HG02610 (cell line): Measurements from ENCODE around the gene GPX4.
A peak's percentile ranks its signal among the peaks of the same experiment; 100 is the strongest.

Experiments
- ATAC-seq: cut with Tn5 transposase; IDR thresholded peaks from one replicate; pipeline ENCODE4 v1.9.1; 2021; ENCODE audit warnings: mild to moderate bottlenecking, moderate library complexity; ENCODE audit not compliant: unreplicated experiment

GPX4 gene

DNA sequence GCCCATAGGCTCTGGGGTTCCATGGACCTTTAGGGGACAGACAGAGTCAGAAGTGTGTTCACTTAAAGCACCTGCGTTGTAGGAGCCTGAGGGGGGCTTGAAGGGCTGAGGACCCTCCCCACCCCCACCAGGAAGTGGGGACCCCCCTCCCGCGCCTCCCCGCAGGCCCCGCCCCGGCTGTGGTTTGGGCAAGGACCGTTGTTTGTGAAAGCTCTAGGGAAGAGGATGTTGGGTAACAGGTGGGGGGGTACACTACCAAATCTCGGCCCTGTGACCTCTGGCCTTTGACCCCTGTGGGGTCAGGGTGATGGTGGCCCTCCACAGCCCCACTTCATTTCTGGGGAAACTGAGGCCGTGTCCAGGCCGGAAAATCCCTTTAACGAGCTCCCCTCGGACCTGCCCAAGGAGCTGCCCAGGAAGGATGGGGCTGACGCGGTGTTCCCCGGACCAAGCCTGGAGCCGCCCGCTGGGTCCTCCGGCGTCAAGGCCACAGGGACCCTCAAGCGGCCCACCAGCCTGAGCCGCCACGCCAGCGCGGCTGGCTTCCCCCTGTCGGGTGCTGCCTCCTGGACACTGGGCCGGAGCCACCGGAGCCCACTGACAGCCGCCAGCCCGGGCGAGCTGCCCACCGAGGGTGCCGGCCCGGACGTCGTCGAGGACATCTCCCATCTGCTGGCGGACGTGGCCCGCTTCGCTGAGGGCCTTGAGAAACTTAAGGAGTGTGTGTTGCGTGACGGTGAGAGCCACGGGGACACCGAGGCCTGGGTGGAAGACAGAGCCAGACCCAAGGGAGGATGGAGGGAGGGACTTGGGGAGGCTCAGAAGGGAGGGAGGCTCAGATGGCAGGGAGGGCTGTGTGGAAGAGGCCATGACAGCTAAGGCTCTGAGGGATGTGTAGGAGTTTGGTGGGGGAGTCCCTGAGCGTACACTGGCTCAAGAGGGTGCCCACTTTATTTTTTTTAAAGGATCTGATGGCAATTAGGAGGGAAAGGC is 35.5 kb upstream of the GPX4 start:
- no peak for ATAC-seq

DNA sequence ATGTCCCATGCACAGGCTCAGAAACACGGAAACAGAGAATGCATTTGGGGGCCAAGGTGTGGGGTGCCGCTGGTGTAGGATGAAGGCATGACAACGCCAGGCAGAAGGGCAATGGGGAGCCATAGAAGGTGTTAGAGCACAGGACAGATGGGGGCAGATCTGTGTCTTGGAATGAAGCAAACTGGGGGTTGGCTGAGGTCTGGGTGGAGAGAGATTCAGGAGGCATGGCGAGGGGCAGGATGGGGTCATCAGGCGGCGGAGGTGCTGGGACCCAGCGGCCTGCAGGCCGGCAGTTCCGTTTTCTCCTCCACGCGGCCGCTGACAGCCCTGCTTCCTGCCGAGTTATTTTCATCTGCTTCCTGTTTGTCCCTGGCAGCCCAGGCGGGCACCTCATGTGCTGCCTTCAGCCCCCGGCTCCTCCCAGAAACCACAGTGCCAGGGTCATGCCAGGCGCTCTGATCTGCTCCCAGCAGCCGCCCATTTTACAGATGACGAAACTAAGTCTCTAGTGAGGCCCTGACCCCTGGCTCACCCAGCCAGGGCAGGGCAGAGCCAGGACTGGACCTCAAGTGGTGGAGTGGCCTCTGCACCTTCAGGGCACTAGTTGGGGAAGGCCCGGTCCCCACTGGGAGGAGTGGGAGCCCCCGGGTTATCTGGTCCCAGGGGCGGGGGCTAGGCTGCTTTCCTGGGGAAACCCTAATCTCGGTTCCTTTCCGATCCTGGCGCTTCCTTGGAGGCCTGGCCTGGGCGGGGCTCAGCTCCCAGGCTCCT is 34.6 kb upstream of the GPX4 start:
- ATAC-seq: no peak

DNA sequence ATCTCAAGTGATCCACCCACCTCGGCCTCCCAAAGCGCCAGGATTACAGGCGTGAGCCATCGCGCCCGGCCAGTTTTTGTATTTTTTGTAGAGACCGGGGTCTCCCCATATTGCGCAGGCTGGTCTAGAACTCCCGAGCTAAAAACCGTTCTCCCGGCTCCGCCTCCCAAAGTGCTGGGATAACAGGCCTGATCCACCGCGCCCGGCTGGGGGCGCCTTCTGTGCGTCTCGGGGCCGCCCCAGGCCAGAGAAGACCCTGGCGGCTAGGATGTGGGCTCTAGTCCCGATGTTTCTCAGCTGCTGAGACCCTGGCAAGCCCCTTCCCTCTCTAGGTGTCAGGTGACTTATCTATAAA is 33.2 kb upstream of the GPX4 start:
- ATAC-seq: no peak

DNA sequence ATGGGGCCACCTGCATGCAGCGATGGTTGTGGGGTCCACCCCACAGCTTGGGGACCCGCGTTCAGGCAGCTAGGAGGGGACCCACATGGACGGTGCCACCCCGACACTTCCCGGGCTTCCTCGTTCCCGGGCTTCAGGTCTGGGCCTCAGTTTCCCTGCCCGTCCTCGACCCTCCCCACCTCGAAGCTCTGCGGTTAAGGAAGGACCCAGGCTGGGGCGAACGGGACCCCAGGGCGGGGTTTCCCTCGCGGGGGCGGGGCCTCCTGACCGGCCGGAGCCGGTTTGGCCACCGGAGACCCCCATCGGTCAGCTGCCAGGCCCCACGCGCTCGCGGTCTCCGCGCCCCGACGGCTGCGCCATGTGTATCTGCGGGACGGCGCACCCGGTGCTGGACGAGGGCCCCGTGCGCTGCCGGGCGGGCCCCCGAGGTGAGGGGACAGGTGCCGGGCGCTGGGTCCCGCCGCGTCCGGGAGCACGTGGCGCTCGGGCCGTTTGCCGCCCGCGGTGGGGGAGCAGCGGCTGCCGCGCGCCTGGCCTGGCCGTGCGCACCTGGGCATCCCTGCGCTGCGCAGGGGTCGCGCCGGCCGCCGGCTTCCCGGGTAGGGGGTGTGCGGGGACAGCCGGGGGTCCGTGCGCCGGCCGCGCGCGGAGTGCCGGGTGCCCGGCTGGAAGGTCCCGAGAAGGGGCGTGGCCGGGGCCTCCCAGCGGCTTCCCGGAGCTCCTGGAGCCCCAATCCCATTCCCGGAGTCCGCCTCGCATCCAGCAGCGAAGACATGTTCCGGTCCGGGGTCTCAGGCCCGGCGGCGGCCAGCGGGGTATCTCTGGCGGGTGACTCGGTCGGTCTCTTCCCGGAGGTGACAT is 32.6 kb upstream of the GPX4 start:
- no peak for ATAC-seq

DNA sequence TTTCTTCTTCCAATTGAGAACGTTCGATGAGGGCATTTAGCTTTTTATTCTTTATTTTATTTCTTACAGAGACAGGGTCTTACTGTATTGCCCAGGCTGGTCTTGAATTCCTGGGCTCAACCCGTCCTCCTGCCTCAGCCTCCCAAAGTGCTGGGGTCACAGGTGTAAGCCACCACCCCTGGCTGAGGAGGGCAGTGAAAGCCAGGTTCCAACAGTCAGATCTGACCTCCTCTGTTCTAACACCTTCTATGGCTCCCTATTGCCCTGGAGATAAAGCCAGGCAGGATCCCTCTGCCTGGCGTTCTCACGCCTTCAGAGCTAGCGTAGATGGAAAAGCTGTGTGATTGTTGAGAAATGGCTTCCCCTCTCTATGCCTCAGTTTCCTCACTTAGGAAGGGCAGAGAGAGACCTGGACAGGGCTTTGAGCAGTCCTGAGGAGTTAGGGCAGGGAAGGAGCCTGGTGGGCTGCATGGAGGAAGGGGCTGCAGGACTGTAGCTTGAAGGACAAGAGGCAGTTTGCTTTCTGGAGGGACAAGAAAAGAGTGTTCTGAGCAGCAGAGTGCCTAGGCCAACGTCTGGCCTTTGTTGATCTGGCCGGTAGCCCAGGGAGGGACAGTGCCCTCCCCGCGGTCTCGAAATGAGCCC is 31.3 kb upstream of the GPX4 start:
- ATAC-seq: no peak

DNA sequence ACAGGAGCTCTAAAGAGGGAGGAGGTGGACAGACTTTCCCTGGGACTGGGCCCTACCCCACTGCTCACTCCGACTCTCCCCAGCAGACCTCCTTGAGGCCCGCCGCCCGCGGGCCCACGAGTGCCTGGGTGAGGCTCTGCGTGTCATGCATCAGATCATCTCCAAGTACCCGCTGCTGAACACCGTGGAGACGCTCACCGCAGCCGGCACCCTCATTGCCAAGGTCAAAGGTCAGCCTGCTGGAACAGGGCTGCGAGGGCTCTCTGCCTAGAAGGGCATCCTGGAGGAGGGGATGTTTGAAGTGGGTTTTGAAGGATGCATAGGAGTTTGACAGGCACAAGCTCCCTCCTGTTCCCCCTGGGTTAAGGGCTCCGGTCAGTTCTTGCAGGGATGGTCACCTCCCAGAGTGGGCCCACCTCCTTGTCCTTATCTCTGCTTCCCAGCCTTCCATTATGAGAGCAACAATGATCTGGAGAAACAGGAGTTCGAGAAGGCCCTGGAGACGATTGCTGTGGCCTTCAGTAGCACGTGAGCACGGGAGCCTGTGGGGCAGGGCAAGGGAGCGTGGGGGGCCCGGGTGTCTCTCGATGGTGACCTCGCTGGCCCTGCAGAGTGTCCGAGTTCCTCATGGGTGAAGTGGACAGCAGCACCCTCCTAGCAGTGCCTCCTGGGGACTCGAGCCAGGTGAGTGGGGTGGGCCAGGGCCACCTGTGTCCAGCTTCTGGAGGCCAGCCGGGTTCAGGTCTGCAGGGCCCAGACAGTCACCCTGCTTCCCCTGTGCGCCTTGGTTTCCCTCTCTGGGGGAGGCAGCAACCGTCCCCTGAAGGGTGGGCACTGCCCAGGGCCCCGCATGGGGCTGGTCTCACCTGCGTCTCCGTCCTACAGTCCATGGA is 30.5 kb upstream of the GPX4 start:
- no peak for ATAC-seq

DNA sequence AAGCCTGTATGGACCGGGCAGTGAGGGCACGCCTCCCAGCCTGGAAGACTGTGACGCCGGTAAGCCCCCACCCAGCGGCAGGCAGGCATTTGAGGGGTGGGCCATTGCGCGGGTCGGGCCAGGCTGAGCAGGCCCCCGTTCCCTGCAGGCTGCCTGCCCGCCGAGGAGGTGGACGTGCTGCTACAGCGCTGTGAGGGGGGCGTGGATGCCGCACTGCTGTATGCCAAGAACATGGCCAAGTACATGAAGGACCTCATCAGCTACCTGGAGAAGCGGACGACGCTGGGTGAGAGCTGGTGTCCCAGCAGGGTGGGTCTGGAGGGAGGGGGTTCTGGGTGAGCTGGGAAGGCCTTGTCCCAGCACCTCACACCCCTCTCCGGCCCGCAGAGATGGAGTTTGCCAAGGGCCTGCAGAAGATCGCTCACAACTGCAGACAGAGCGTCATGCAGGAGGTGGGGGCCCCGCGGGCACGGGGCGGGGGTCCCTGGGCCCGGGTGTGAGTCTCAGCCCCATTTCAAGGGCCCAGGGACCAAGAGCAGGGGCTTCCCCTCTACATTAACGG is 29.8 kb upstream of the GPX4 start:
- ATAC-seq: no peak

DNA sequence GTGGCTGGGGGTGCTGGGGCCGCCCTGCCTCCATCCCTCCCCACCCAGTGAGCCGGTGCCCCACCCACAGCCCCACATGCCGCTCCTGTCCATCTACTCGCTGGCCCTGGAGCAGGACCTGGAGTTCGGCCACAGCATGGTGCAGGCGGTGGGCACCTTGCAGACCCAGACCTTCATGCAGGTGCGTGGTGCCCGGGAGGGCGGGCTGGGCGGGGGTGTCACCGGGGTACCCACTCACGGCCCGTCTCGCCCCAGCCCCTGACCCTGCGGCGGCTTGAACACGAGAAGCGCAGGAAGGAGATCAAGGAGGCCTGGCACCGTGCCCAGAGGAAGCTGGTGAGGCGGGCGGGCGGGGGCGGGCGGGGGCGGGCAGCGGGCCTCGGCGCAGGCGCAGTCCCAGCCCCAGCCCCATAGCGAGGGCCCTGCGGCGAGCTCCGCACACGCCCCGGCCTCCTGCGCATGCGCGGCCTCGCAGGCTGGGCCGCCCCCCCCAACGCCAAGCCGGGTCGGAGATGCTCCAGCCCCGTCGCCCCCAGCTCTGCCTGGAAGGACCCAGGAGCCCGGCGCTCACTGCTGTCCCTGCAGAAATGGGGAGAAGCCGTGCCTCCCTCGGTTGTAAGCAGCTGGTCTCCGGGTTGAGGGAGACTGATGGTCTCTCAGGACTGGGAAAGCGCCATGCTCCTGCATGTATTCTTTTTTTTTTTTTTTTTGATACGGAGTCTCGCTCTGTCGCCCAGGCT is 29.1 kb upstream of the GPX4 start:
- no peak for ATAC-seq

DNA sequence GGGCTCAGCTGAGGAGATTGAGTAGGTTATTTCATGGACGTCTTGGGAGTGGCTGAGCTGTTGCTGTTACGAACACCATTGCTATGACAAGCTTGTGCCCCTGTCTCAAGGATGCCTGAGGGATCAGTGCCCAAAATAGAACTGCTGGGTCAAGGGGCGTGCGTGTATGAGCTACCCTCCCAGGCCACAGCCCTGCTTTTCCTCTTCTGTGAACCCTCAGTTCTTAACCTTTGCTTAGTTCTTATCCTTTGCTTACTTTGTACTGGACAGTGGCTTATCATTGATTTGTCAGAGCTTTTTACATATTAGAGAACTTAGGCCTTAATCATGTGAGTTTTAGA is 27.8 kb upstream of the GPX4 start:
- ATAC-seq: no peak

DNA sequence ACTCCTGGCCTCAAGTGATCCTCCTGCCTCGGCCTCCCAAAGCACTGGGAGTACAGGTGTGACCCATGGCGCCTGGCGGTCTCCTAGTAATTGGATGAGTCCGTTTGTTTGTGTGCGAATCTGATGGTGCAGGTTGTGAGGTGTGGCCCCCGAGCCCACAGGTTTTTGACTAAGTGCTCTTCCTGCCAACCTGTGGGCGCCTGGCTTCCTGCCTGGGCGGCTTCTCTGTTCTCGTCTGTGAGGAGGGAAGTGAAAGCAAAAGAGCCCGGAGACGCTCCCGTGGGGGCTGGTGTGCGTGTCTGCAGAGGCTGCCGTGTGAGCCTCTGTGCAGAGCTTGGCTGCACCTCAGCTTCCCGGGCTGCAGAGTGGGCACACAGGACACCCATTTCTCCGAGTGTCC is 26.8 kb upstream of the GPX4 start:
- ATAC-seq: peak; percentile 71

DNA sequence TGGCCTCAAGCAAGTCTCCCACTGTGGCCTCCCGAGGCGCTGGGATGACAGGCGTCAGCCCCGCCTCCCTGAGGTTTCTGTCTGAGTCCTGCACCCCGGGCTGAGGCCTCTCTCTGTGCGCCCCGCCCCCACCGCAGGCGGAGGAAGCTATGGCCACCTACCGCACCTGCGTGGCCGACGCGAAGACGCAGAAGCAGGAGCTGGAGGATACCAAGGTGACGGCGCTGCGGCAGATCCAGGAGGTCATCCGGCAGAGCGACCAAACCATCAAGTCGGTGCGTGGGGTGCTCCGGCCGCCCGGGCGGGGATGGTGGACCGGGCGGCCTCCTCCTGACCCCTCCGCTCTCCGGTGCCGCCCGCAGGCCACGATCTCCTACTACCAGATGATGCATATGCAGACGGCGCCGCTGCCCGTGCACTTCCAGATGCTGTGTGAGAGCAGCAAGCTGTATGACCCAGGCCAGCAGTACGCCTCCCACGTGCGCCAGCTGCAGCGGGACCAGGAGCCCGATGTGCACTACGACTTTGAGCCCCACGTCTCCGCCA is 24.2 kb upstream of the GPX4 start:
- no peak for ATAC-seq

DNA sequence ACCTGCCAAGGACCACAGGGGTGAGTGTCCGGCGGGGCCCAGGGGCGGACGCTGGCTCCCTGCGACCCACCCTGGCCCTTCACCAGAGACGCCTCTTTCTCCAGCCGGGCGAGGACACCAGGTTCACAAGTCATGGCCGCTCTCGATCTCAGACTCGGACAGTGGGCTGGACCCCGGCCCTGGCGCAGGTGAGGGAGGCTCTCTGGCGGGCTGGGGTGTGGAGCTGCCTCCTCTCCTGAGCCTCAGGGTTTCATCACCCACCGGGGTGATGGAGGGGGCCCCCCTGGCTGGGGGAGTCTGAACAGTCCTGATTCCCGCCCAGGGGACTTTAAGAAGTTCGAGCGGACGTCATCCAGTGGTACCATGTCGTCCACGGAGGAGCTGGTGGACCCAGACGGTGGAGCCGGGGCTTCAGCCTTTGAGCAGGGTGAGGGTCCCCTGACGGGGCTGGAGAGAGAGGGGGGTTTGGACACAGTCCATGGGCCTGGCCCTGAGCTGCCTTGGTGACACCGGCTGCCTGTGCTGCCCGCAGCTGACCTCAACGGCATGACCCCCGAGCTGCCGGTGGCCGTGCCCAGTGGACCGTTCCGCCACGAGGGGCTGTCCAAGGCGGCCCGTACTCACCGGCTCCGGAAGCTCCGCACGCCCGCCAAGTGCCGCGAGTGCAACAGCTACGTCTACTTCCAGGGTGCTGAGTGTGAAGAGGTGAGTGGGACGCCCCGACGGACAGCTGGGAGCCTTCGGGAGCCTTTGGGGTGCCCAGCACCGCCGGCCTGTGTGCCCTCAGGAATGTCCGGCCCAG is 23.2 kb upstream of the GPX4 start:
- ATAC-seq: no peak

DNA sequence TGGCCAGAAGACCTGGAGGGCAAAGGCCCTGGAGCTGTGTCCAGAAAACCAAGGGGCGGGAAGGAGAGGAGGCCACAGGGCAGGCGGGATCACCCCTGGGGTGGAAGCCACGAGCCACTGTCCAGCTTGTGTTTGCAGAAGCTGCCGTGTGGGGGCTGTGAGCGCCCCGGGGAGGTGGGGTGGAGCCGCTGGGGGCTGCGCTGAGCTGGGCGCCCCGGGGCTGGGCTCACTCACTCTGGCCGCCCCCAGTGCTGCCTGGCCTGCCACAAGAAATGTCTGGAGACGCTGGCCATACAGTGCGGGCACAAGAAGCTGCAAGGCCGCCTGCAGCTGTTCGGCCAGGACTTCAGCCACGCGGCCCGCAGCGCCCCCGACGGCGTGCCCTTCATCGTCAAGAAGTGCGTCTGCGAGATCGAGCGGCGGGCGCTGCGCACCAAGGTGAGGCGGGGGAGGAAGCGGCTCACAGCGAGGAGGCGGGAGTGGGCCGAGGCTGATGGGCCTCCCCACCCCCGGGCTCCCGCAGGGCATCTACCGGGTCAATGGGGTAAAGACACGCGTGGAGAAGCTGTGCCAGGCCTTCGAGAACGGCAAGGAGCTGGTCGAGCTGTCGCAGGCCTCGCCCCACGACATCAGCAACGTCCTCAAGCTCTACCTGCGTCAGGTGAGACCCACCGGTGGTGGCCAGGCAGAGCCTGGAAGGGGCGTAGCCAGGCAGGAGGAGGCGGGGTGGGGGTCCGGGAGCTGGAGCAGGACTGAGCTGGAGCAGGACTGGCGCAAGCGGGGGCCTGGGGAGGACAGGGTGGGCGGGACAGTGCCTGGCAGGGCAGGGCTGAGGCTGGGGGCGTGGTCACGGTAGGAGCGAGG is 22.3 kb upstream of the GPX4 start:
- ATAC-seq: no peak

DNA sequence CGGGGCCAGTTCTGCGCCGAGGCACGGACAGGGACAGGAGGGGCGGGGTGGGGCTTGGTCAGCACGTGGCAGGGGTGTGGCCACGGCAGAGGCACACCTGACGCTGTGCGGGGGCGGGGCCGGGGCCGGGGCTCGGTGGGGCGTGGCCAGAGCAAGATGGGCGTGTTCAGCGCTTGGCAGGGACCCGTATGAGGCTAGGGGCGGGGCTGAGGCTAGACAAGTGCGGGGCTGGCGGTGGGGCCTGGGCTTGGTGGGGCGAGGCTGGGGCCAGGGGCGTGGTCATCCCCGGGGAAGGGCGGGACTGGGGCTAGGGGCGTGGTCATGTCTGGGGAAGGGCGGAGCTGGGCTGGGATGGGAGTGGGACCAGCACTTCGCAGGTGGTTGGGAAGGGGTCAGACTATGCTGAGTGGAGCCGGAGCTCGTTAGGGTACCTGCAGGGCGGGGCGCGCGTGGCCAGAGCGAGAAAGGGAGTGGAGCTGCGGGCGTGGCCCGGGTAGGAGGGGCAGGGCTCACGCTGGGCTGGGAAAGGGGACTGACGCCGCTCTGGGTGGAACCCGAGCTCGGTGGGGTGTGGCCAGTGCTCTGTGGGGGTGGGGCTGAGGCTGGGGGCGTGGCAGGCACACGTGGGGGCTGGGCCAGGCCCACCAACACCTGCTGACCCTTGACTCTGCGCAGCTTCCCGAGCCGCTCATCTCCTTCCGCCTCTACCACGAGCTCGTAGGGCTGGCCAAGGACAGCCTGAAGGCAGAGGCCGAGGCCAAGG is 21.4 kb upstream of the GPX4 start:
- ATAC-seq: no peak

DNA sequence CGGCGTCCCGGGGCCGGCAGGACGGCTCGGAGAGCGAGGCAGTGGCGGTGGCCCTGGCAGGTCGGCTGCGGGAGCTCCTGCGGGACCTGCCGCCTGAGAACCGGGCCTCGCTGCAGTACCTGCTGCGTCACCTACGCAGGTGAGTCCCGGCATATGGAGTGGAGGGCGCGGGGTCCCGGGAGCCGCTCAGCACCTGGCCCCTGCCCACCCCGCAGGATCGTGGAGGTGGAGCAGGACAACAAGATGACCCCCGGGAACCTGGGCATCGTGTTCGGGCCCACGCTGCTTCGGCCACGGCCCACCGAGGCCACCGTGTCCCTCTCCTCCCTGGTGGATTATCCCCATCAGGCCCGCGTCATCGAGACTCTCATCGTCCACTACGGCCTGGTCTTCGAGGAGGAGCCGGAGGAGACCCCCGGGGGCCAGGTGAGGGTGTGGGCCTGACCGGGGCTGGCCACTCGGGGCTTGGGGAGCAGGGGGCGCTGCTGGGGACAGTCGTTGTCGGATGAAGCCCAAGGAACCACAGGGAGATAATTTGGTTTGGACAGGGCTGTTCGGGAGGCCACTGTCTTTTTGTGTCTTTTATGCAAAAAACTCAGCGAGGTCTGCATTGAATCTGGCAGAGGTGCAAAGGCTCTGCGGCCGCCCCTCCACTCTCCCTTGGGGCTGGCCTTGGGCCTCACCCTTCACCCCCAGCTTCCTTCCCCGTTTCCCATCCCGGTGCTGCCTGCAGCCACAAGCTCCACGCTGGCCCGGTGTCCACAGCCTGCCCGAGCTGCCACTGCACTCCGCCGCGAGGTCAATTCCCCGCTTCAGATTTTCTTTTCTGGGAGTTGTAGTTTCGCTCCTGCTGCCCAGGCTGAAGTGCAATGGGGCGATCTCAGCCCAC is 20.6 kb upstream of the GPX4 start:
- no peak for ATAC-seq
